ENCODE measurements around the gene PCSK9.

Gene PCSK9

DNA sequence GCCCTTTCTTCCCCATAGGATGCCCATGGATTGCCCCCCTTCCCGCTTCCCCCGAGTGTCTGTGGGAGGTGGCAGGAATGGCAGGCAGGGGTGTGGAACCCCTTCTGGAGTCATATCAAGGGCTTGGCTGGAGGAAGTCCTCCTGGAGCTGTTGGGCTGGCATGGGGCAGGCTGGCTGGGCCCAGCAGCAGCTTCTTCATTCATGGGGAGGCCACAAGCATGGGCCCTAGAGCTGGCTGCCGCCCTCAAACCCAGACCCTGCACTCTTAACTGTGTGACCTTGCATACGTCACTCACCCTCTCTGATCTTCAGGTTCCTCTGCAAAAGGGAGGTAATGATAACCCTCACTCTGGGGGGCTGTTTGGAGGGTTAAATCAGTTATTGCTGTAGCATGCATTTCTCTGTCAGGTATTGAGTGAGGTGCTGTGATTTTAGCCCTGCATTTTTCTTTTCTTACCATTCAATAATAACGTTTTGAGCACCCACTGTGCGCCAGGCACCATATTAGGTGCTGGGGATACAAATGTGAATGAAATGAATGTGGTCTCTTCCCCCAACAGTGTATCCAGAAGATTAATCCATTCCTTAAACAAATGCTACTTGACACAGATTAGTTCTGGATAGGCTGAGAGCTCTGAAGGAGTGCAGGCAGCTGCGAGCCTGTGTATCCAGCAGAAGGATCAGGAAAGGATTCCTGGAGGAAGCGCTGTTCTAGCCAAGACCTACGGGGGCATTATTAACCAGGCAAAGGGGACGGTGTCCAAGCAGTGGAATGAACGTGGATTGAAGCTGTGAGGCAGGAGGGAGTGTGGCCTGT, 9.3 kb downstream of the PCSK9 start:
- no peak overlapping the region for H3K14ac ChIP-seq (ENCODE audit: low read length)
- no peak overlapping the region for H2AFZ ChIP-seq (ENCODE audit: insufficient read depth, low read length, poor library complexity)
- H3K27ac ChIP-seq (ENCODE audit: low read depth, low read length), result no peak overlapping the region
- H2BK120ac ChIP-seq (ENCODE audit: insufficient read depth, low read length, poor library complexity), result no peak overlapping the region
- H4K8ac ChIP-seq (ENCODE audit: low read depth, low read length), result no peak overlapping the region
- no peak overlapping the region for H2BK12ac ChIP-seq (ENCODE audit: low read length)
- H3K4me3 ChIP-seq (ENCODE audit: low read depth, low read length), result no peak overlapping the region
- H3K18ac ChIP-seq (ENCODE audit: low read length), result no peak overlapping the region
- no peak overlapping the region for H4K12ac ChIP-seq (ENCODE audit: low read depth, low read length)
- no peaks in the 10 kb centered on the region for H3K36me3 ChIP-seq (ENCODE audit: control insufficient read depth in 1 of 2, insufficient read depth in 2 of 2, low read length in 2 of 2)
- peaks cover 3% of the 10 kb centered on the region for H3K9me3 ChIP-seq (ENCODE audit: insufficient read depth, low read depth, low read length)
- no peak overlapping the region for H2BK5ac ChIP-seq (ENCODE audit: low read depth, low read length, poor library complexity)
- H3K23ac ChIP-seq (ENCODE audit: low read length), result no peak overlapping the region
- H3K27me3 ChIP-seq (ENCODE audit: insufficient read depth, low read length), result no peaks in the 10 kb centered on the region
- no peak overlapping the region for H4K91ac ChIP-seq (ENCODE audit: low read depth, low read length)
- H3K9ac ChIP-seq (ENCODE audit: low read length), result no peak overlapping the region
- no peak overlapping the region for H3K4me2 ChIP-seq (ENCODE audit: low read length)
- H2AK5ac ChIP-seq (ENCODE audit: low read length), result no peak overlapping the region
- H3K79me2 ChIP-seq (ENCODE audit: control insufficient read depth, insufficient read depth, low read length, poor library complexity), result no peaks in the 10 kb centered on the region
- no peak overlapping the region for H3K4ac ChIP-seq (ENCODE audit: low read depth, low read length)
- no peaks in the 10 kb centered on the region for H3K79me1 ChIP-seq (ENCODE audit: low read length)
- no peak for DNase-seq
- H3K4me1 ChIP-seq (ENCODE audit: control insufficient read depth in 1 of 2, insufficient read depth in 2 of 2, low read length in 2 of 2), result peaks cover 0 to 1% of the 10 kb centered on the region in 2 experiments
- WGBS (ENCODE audit: extremely low coverage, insufficient coverage, insufficient read length), result no CpG with 5 or more reads among the region's 11 CpGs

DNA sequence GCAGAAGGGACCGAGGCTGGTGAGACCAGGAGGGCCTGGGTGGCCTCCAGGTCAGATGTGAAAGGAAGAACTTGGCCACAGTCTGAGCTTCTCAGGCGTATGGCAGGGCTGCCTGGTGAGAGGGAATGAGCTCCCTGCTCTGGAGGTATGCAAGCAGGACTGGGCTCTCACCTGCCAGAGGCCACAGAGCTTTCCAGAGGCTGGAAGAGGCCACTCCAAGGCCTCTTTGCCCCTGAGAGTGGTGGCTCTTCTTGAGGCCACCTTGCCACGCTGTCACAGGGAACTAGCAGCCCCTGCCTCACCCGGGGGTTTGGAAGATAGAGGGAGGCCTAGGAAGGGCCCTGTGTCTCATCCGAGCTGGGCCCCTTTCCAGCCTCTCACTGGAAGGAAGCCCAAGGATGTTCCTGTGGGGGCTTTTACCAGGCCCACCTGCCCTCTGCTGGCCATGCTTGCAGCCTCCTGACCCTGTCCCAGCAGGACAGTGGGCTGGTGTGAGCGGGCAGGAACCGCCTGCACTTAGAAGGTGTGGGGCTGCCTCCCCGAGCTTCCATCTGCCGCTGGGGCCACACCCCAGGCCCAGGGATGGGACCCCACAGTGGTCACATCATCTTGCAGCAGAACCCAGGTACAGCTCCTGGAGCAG, 10.0 kb downstream of the PCSK9 start:
- Histone ChIP-seq H2AFZ (ENCODE audit: insufficient read depth, low read length, poor library complexity) (no peak overlapping the region), H4K91ac (ENCODE audit: low read depth, low read length) (no peak overlapping the region), H4K12ac (ENCODE audit: low read depth, low read length) (no peak overlapping the region), H3K23ac (ENCODE audit: low read length) (no peak overlapping the region), H3K4me1 (ENCODE audit: control insufficient read depth in 1 of 2, insufficient read depth in 2 of 2, low read length in 2 of 2) (peaks cover 0 to 3% of the 10 kb centered on the region in 2 experiments), H3K27me3 (ENCODE audit: insufficient read depth, low read length) (no peaks in the 10 kb centered on the region), H3K4me3 (ENCODE audit: low read depth, low read length) (no peak overlapping the region), H3K79me2 (ENCODE audit: control insufficient read depth, insufficient read depth, low read length, poor library complexity) (no peaks in the 10 kb centered on the region), H3K36me3 (ENCODE audit: control insufficient read depth in 1 of 2, insufficient read depth in 2 of 2, low read length in 2 of 2) (no peaks in the 10 kb centered on the region), H3K9me3 (ENCODE audit: insufficient read depth, low read depth, low read length) (peaks cover 3% of the 10 kb centered on the region), H2BK5ac (ENCODE audit: low read depth, low read length, poor library complexity) (no peak overlapping the region), H3K4me2 (ENCODE audit: low read length) (no peak overlapping the region), H2BK12ac (ENCODE audit: low read length) (no peak overlapping the region), H3K14ac (ENCODE audit: low read length) (no peak overlapping the region), H3K18ac (ENCODE audit: low read length) (no peak overlapping the region), H3K79me1 (ENCODE audit: low read length) (no peaks in the 10 kb centered on the region), H3K4ac (ENCODE audit: low read depth, low read length) (no peak overlapping the region), H3K9ac (ENCODE audit: low read length) (no peak overlapping the region), H2BK120ac (ENCODE audit: insufficient read depth, low read length, poor library complexity) (no peak overlapping the region), H2AK5ac (ENCODE audit: low read length) (no peak overlapping the region), H4K8ac (ENCODE audit: low read depth, low read length) (no peak overlapping the region), H3K27ac (ENCODE audit: low read depth, low read length) (no peak overlapping the region)
- WGBS (ENCODE audit: extremely low coverage, insufficient coverage, insufficient read length), result no CpG with 5 or more reads among the region's 9 CpGs
- no peak for DNase-seq

DNA sequence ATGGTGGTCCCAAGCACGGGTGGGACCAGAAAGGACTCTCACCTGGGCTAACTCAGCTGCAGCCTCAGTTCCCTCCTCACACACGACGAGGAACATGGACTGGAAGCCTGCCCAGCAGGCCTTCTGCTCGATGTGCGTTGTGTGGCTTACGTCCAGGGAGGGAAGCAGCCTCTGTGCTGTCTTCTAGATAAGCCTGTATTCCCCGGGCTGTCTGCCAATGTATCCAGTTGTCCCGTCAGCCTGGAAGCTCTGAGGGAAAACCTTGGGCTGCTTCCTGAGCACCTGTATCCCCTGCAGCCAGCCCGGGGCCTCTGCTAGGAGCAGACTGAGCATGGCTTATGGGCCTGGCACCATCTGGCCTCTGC, 10.5 kb downstream of the PCSK9 start:
- H3K9ac ChIP-seq (ENCODE audit: low read length), result no peak overlapping the region
- H3K36me3 ChIP-seq (ENCODE audit: control insufficient read depth in 1 of 2, insufficient read depth in 2 of 2, low read length in 2 of 2), result no peaks in the 10 kb centered on the region
- H3K27me3 ChIP-seq (ENCODE audit: insufficient read depth, low read length), result no peaks in the 10 kb centered on the region
- no peak overlapping the region for H3K4ac ChIP-seq (ENCODE audit: low read depth, low read length)
- H2BK12ac ChIP-seq (ENCODE audit: low read length), result no peak overlapping the region
- no peak overlapping the region for H4K8ac ChIP-seq (ENCODE audit: low read depth, low read length)
- no peaks in the 10 kb centered on the region for H3K79me2 ChIP-seq (ENCODE audit: control insufficient read depth, insufficient read depth, low read length, poor library complexity)
- peaks cover 3% of the 10 kb centered on the region for H3K9me3 ChIP-seq (ENCODE audit: insufficient read depth, low read depth, low read length)
- H3K4me1 ChIP-seq (ENCODE audit: control insufficient read depth in 1 of 2, insufficient read depth in 2 of 2, low read length in 2 of 2), result peaks cover 0 to 3% of the 10 kb centered on the region in 2 experiments
- H4K12ac ChIP-seq (ENCODE audit: low read depth, low read length), result no peak overlapping the region
- H3K4me2 ChIP-seq (ENCODE audit: low read length), result no peak overlapping the region
- no peak overlapping the region for H3K27ac ChIP-seq (ENCODE audit: low read depth, low read length)
- no peak overlapping the region for H4K91ac ChIP-seq (ENCODE audit: low read depth, low read length)
- no peak overlapping the region for H3K18ac ChIP-seq (ENCODE audit: low read length)
- no CpG with 5 or more reads among the region's 9 CpGs for WGBS (ENCODE audit: extremely low coverage, insufficient coverage, insufficient read length)
- no peak overlapping the region for H2BK5ac ChIP-seq (ENCODE audit: low read depth, low read length, poor library complexity)
- H3K14ac ChIP-seq (ENCODE audit: low read length), result no peak overlapping the region
- no peak overlapping the region for H2BK120ac ChIP-seq (ENCODE audit: insufficient read depth, low read length, poor library complexity)
- no peak overlapping the region for H3K23ac ChIP-seq (ENCODE audit: low read length)
- H3K4me3 ChIP-seq (ENCODE audit: low read depth, low read length), result no peak overlapping the region
- H3K79me1 ChIP-seq (ENCODE audit: low read length), result no peaks in the 10 kb centered on the region
- no peak for DNase-seq
- no peak overlapping the region for H2AK5ac ChIP-seq (ENCODE audit: low read length)
- H2AFZ ChIP-seq (ENCODE audit: insufficient read depth, low read length, poor library complexity), result no peak overlapping the region

DNA sequence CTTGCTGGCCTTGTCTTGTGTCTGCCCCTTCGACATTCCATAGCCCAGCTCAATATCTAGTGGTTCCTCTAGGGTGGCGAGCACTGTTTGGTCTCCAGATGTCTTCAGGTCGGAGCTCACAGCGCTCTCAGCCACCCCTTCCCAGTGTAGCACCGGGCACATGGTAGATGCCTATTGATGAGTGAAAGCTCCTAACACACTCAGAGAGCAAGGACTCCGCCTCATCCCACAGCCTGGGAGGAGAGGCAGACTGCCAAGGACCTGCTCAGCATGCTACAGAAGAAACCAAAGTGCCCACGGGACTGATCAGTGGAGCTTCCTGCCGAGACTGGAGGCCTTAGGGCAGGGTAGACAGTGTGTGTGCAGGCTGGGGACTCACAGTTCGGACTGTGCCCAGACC, 10.9 kb downstream of the PCSK9 start:
- no peak overlapping the region for H4K12ac ChIP-seq (ENCODE audit: low read depth, low read length)
- no peak for DNase-seq
- H2AFZ ChIP-seq (ENCODE audit: insufficient read depth, low read length, poor library complexity), result no peak overlapping the region
- no peak overlapping the region for H3K4me2 ChIP-seq (ENCODE audit: low read length)
- WGBS (ENCODE audit: extremely low coverage, insufficient coverage, insufficient read length), result no CpG with 5 or more reads among the region's 9 CpGs
- no peaks in the 10 kb centered on the region for H3K79me2 ChIP-seq (ENCODE audit: control insufficient read depth, insufficient read depth, low read length, poor library complexity)
- H3K36me3 ChIP-seq (ENCODE audit: control insufficient read depth in 1 of 2, insufficient read depth in 2 of 2, low read length in 2 of 2), result no peaks in the 10 kb centered on the region
- no peak overlapping the region for H3K4ac ChIP-seq (ENCODE audit: low read depth, low read length)
- H2BK12ac ChIP-seq (ENCODE audit: low read length), result no peak overlapping the region
- H3K9me3 ChIP-seq (ENCODE audit: insufficient read depth, low read depth, low read length), result peaks cover 3% of the 10 kb centered on the region
- H4K91ac ChIP-seq (ENCODE audit: low read depth, low read length), result no peak overlapping the region
- no peaks in the 10 kb centered on the region for H3K79me1 ChIP-seq (ENCODE audit: low read length)
- no peak overlapping the region for H2BK120ac ChIP-seq (ENCODE audit: insufficient read depth, low read length, poor library complexity)
- no peak overlapping the region for H3K23ac ChIP-seq (ENCODE audit: low read length)
- H3K27ac ChIP-seq (ENCODE audit: low read depth, low read length), result no peak overlapping the region
- no peak overlapping the region for H2BK5ac ChIP-seq (ENCODE audit: low read depth, low read length, poor library complexity)
- no peak overlapping the region for H3K18ac ChIP-seq (ENCODE audit: low read length)
- H2AK5ac ChIP-seq (ENCODE audit: low read length), result no peak overlapping the region
- no peak overlapping the region for H3K14ac ChIP-seq (ENCODE audit: low read length)
- H3K4me1 ChIP-seq (ENCODE audit: control insufficient read depth in 1 of 2, insufficient read depth in 2 of 2, low read length in 2 of 2), result peaks cover 3% of the 10 kb centered on the region in 2 experiments
- H3K9ac ChIP-seq (ENCODE audit: low read length), result no peak overlapping the region
- H3K27me3 ChIP-seq (ENCODE audit: insufficient read depth, low read length), result no peaks in the 10 kb centered on the region
- no peak overlapping the region for H4K8ac ChIP-seq (ENCODE audit: low read depth, low read length)
- no peak overlapping the region for H3K4me3 ChIP-seq (ENCODE audit: low read depth, low read length)
